ENCODE data around the gene DIAPH2. TPM values are rescaled to one million over a fixed set of nuclear protein-coding genes. Genes with fewer than 3 reads are reported as not detected.
"Not testable (repeated sequence)": the region's sequence is repeated elsewhere in the genome, so short reads cannot be mapped to it uniquely, and the experiment has no call there.

The DIAPH2 gene
- total RNA-seq, 4 donors from 2014 or later, result 40.2 to 52.2 (median 44.8) TPM

- TF ChIP-seq CTCF (IDR thresholded peaks at IDR 0.05), result no peak
- no peak for TF ChIP-seq EP300 (IDR thresholded peaks at IDR 0.05)
Measured at GRCh38 chrX:97405031-97405660, 720.5 kb downstream of the DIAPH2 start.

GRCh38 chrX:97409632-97410415 is 725.2 kb downstream of the DIAPH2 start:
- not testable (repeated sequence) for H3K36me3 ChIP-seq; H3K4me1 ChIP-seq; H3K9me3 ChIP-seq; H3K27me3 ChIP-seq; H3K27ac ChIP-seq; H3K4me3 ChIP-seq; DNase-seq (ENCODE audit: low spot score in 2 of 2)
- WGBS, 2 donors, result 92 to 97% methylated on average over 5 to 13 of the region's 13 CpGs

More at GRCh38 chrX:97405031-97405660, 720.5 kb downstream of the DIAPH2 start:
- no peaks in the 10 kb centered on the region for H3K27me3 ChIP-seq
- no peaks in the 10 kb centered on the region for H3K36me3 ChIP-seq
- H3K27ac ChIP-seq, result no peak overlapping the region
- peaks cover 0 to 3% (median 0%) of the 10 kb centered on the region in 4 donors for H3K9me3 ChIP-seq
- no peak overlapping the region for H3K4me3 ChIP-seq
- 82 to 88% methylated on average over 4 of the region's 4 CpGs for WGBS, 2 donors
- DNase-seq (ENCODE audit: low spot score in 2 of 2), result no peak
- no peaks in the 10 kb centered on the region for H3K4me1 ChIP-seq

GRCh38 chrX:97416461-97416860 is 731.8 kb downstream of the DIAPH2 start:
- no peak for DNase-seq (ENCODE audit: low spot score in 2 of 2)
- 86 to 88% methylated on average over 1 of the region's 1 CpG for WGBS, 2 donors
- Histone ChIP-seq H3K27ac (no peak overlapping the region), H3K36me3 (no peaks in the 10 kb centered on the region), H3K9me3 (no peaks in the 10 kb centered on the region), H3K4me1 (no peaks in the 10 kb centered on the region), H3K4me3 (no peak overlapping the region), H3K27me3 (no peaks in the 10 kb centered on the region)
- TF ChIP-seq POLR2A (IDR thresholded peaks at IDR 0.05) (no peak), CTCF (IDR thresholded peaks at IDR 0.05) (no peak), EP300 (IDR thresholded peaks at IDR 0.05) (no peak)

- Histone ChIP-seq H3K27me3 (no peaks in the 10 kb centered on the region), H3K27ac (no peak overlapping the region), H3K4me3 (no peak overlapping the region), H3K4me1 (no peaks in the 10 kb centered on the region), H3K36me3 (peaks cover 0 to 9% (median 0%) of the 10 kb centered on the region in 3 donors), H3K9me3 (no peaks in the 10 kb centered on the region)
- TF ChIP-seq EP300 (IDR thresholded peaks at IDR 0.05), result no peak
- no peak for TF ChIP-seq CTCF (IDR thresholded peaks at IDR 0.05)
- no peak for TF ChIP-seq POLR2A (IDR thresholded peaks at IDR 0.05)
- WGBS, 2 donors, result 95 to 97% methylated on average over 5 of the region's 5 CpGs
- no peak for DNase-seq (ENCODE audit: low spot score in 2 of 2)
Measured at GRCh38 chrX:97429101-97429500, 744.5 kb downstream of the DIAPH2 start.

GRCh38 chrX:97431281-97431680 is 746.6 kb downstream of the DIAPH2 start:
- DNase-seq (ENCODE audit: low spot score in 2 of 2), result no peak
- WGBS, 2 donors, result 59 to 70% methylated on average over 1 of the region's 1 CpG
- Histone ChIP-seq H3K27ac (no peak overlapping the region), H3K9me3 (no peaks in the 10 kb centered on the region), H3K36me3 (peaks cover 0 to 9% (median 0%) of the 10 kb centered on the region in 3 donors), H3K4me1 (no peaks in the 10 kb centered on the region), H3K4me3 (no peak overlapping the region), H3K27me3 (no peaks in the 10 kb centered on the region)
- TF ChIP-seq CTCF (IDR thresholded peaks at IDR 0.05) (no peak), EP300 (IDR thresholded peaks at IDR 0.05) (no peak), POLR2A (IDR thresholded peaks at IDR 0.05) (no peak)

Measured in tibial nerve (tissue), 4 donors.